Measurements from ENCODE around the gene PDIA5. TPM values are rescaled to one million over a fixed set of nuclear protein-coding genes. Genes with fewer than 3 reads are reported as not detected.
A peak's percentile ranks its signal among the peaks of the same experiment; 100 is the strongest.

Gene PDIA5
- total RNA-seq, 1 experiment from 2014 or later: 53.6 TPM

GRCh38 chr3:123102826-123103225, 36.0 kb downstream of the PDIA5 start:
- ATAC-seq: no peak
- Histone ChIP-seq H3K36me3 (ENCODE audit: control insufficient read depth, insufficient read depth, low read length) (peaks cover 7% of the 10 kb centered on the region), H3K4me3 (ENCODE audit: low read depth in 2 of 2, low read length in 2 of 2) (no peak overlapping the region), H3K9me3 (ENCODE audit: control insufficient read depth, insufficient read depth, low read depth, low read length) (no peaks in the 10 kb centered on the region), H3K27ac (ENCODE audit: low read length) (no peak overlapping the region), H3K4me1 (ENCODE audit: control insufficient read depth, insufficient read depth, low read length) (peaks cover 6% of the 10 kb centered on the region; the same call in 1 of the 2 replicates), H3K27me3 (ENCODE audit: control insufficient read depth, insufficient read depth, low read length) (no peaks in the 10 kb centered on the region)
- TF ChIP-seq POLR2AphosphoS5 (IDR thresholded peaks at IDR 0.05; ENCODE audit: low read depth, low read length) (no peak), REST (IDR thresholded peaks at IDR 0.05; ENCODE audit: insufficient read depth in 1 of 2, low read depth in 2 of 2, low read length in 1 of 2) (no peak), CTCF (IDR thresholded peaks at IDR 0.05) (no peak)
- intact Hi-C loops (cut with micrococcal nuclease; ENCODE audit: unreplicated experiment) (no loop called here), in situ Hi-C loops (cut with HindIII; ENCODE audit: low pct_unique_long_range_greater_than_20kb, low sequenced_read_pairs) (no loop called here)
- POLR2A ChIA-PET: no interaction called here
- CTCF ChIA-PET: no interaction called here
- DNase-seq (ENCODE audit: low read depth, low spot score): no peak
- BruUV-seq (replicated peaks): no TSS peak

GRCh38 chr3:123104550-123104949, 37.7 kb downstream of the PDIA5 start:
- Histone ChIP-seq H3K27ac (ENCODE audit: low read length) (no peak overlapping the region), H3K9me3 (ENCODE audit: control insufficient read depth, insufficient read depth, low read depth, low read length) (no peaks in the 10 kb centered on the region), H3K4me3 (ENCODE audit: low read depth in 2 of 2, low read length in 2 of 2) (no peak overlapping the region), H3K4me1 (ENCODE audit: control insufficient read depth, insufficient read depth, low read length) (no peaks in the 10 kb centered on the region), H3K36me3 (ENCODE audit: control insufficient read depth, insufficient read depth, low read length) (peaks cover 12% of the 10 kb centered on the region), H3K27me3 (ENCODE audit: control insufficient read depth, insufficient read depth, low read length) (no peaks in the 10 kb centered on the region)
- TF ChIP-seq POLR2AphosphoS5 (IDR thresholded peaks at IDR 0.05; ENCODE audit: low read depth, low read length): no peak
- TF ChIP-seq CTCF (IDR thresholded peaks at IDR 0.05): no peak
- no peak for TF ChIP-seq REST (IDR thresholded peaks at IDR 0.05; ENCODE audit: insufficient read depth in 1 of 2, low read depth in 2 of 2, low read length in 1 of 2)
- TF ChIP-seq SIN3A (IDR thresholded peaks at IDR 0.05; ENCODE audit: borderline replicate concordance, insufficient read depth, low read depth, low read length): no peak
- no peak for TF ChIP-seq TCF7L2 (IDR thresholded peaks at IDR 0.05; ENCODE audit: low read depth, low read length)
- intact Hi-C loops (cut with micrococcal nuclease; ENCODE audit: unreplicated experiment) (no loop called here), in situ Hi-C loops (cut with HindIII; ENCODE audit: low pct_unique_long_range_greater_than_20kb, low sequenced_read_pairs) (no loop called here)
- ChIA-PET CTCF (no interaction called here), POLR2A (no interaction called here)
- DNase-seq (ENCODE audit: low read depth, low spot score) (peak; percentile 43), ATAC-seq (peak; percentile 88)
- BruUV-seq (replicated peaks): no TSS peak
